Natural killer cell treated with Interleukin-12 subunit alpha and Interleukin-12 subunit beta and Interleukin-15 and Interleukin-18, amount 100 ng/mL, for 72 hours (primary cell): ENCODE measurements around the gene FBXL2. TPM values are rescaled to one million over a fixed set of nuclear protein-coding genes. Genes with fewer than 3 reads are reported as not detected.

ENCODE experiments used
- ATAC-seq, 2 donors: fragments of 150-1000 bp; cut with Tn5 transposase in 1 of 2; sonication (Bioruptor Pico), chemical (Tn5 transposase) in 1 of 2; 2 replicates each; pipeline ENCODE4 v1.10.0; 2021
- DNase-seq: peaks from one replicate; pipeline ENCODE4 v3.0.0; 2022; ENCODE audit warnings: low spot score
- H3K27ac Mint-ChIP-seq, 2 donors: 1 replicate in 1 of 2; 2 replicates in 1 of 2; pipeline ENCODE4 v1.8.0; 2022; ENCODE audit warnings: mixed read lengths in 2 of 2, mild to moderate bottlenecking in 1 of 2, moderate library complexity in 1 of 2
- H3K27me3 Mint-ChIP-seq, 2 donors: 1 replicate in 1 of 2; 2 replicates in 1 of 2; pipeline ENCODE4 v1.8.0; 2022; ENCODE audit warnings: mixed read lengths in 2 of 2
- H3K36me3 Mint-ChIP-seq: one replicate; pipeline ENCODE4 v1.8.0; 2022; ENCODE audit warnings: mixed read lengths
- H3K4me1 Mint-ChIP-seq, 2 donors: 1 replicate in 1 of 2; 2 replicates in 1 of 2; pipeline ENCODE4 v1.8.0; 2022; ENCODE audit warnings: low read depth in 2 of 2, mixed read lengths in 2 of 2, mild to moderate bottlenecking in 1 of 2
- H3K4me3 Mint-ChIP-seq: one replicate; pipeline ENCODE4 v1.8.0; 2022; ENCODE audit warnings: mixed read lengths
- H3K9me3 Mint-ChIP-seq: 2 replicates; pipeline ENCODE4 v1.8.0; 2022; ENCODE audit warnings: mixed read lengths
- total RNA-seq, 2 donors: library from RNA; stranded (reverse); gene quantifications; one replicate each; pipeline ENCODE4 v1.2.3, GENCODE V29; 2022

The FBXL2 gene, protein sequence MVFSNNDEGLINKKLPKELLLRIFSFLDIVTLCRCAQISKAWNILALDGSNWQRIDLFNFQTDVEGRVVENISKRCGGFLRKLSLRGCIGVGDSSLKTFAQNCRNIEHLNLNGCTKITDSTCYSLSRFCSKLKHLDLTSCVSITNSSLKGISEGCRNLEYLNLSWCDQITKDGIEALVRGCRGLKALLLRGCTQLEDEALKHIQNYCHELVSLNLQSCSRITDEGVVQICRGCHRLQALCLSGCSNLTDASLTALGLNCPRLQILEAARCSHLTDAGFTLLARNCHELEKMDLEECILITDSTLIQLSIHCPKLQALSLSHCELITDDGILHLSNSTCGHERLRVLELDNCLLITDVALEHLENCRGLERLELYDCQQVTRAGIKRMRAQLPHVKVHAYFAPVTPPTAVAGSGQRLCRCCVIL
- not detected for total RNA-seq

GRCh38 chr3:33277193-33277882 lies at the start of gene FBXL2:
Gene FBXL2 (plus strand): TSS chr3:33277442. CDS start chr3:33277513, 71 bp downstream.
- peaks cover 23 to 29% of the 10 kb centered on the region in 2 donors for H3K27me3 Mint-ChIP-seq

DNA sequence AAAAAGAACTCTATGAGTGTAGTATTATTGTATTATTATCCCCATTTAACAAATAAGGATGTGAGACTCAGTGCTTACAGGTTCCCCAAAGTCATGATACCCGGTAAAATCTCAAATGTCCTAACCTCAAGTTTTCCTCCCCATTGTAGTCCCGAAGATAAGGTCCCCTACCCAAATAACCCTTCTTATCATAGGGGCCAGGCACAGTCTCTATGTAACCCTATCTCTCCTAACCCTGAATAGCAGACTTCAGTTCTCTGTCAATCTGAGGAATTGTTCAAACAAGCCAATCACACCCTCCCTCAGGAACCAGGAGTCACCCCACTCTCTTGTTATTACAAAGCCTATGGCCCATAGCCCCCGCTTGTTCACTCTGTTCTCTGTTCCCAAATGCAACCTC lies 48.2 kb upstream of the FBXL2 start:
- H3K36me3 Mint-ChIP-seq = no peaks in the 10 kb centered on the region
- H3K27ac Mint-ChIP-seq = no peak overlapping the region
- peaks cover 15 to 19% of the 10 kb centered on the region in 2 donors for H3K27me3 Mint-ChIP-seq
- no peak for ATAC-seq
- no peaks in the 10 kb centered on the region for H3K9me3 Mint-ChIP-seq
- no peaks in the 10 kb centered on the region for H3K4me1 Mint-ChIP-seq
- DNase-seq = no peak
- H3K4me3 Mint-ChIP-seq = no peak overlapping the region

More at GRCh38 chr3:33277193-33277882, at the start of gene FBXL2:
- Mint-ChIP-seq H3K36me3 (no peaks in the 10 kb centered on the region), H3K9me3 (no peaks in the 10 kb centered on the region), H3K4me3 (no peak within 1 kb of the TSS), H3K4me1 (no peaks in the 10 kb centered on the region), H3K27ac (no peak within 1 kb of the TSS)
- no peak for DNase-seq
- peak; percentile 54 to 64 for ATAC-seq

- Mint-ChIP-seq H3K27me3 (peaks cover 12 to 19% of the 10 kb centered on the region in 2 donors), H3K4me1 (no peaks in the 10 kb centered on the region), H3K27ac (no peak overlapping the region)
Measured at GRCh38 chr3:33229947-33230346, 47.3 kb upstream of the FBXL2 start.

DNA sequence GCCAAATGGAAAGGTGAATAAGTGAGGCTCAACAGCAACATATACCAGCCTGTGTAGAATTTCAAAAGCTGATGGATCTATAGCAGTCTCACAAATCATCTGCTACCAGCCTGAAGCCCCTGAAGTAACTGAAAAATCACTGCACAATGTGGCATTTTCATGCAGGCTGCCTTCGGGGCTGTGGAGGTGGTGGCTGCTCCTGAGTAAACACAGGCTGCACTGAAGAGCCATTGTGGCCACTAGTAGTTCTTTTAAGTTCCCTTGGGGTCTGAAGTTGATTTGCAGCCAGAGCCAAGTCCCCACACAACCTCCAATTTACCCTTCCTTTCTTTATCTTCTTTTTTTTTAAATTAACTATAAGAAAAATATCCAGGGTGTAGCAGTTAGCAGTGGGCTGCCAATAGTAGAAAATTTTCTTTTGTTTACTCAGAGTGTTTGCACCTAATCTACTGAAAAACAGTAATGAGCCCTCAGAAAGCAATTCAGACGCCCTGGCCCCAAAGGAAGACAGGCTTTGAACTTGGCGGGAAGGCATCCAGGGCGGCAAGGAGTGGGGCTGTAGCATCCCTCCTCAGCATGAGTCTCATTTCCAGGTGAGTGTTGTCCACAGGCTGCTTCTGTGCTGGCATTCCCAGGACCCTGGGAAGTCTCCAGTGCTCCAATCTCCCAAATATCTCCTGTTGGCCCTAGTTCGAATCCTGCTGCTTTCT lies 45.3 kb upstream of the FBXL2 start:
- no peak overlapping the region for H3K4me3 Mint-ChIP-seq

More at GRCh38 chr3:33229947-33230346, 47.3 kb upstream of the FBXL2 start:
- DNase-seq (no peak), ATAC-seq (no peak)
- no peaks in the 10 kb centered on the region for H3K36me3 Mint-ChIP-seq
- H3K4me3 Mint-ChIP-seq = no peak overlapping the region
- H3K9me3 Mint-ChIP-seq = no peaks in the 10 kb centered on the region

DNA sequence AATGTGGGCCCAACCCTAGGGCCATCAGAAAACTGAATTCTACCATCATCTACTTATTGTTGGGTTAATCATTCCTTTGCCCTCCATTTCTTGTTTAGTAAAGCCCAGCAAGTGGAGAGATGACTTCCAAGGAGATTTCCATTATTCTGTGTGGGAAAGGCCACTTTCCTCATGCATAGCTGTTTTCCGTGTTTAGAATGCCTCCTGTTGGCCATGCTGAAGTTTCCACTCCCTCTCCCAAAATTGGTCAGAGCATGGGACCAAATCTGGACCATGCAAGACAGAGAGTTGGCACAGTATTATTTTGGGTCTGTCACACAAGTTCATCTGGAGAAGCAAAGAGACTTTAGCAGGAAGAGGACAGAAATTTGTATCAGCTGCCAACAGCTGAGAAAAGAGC lies 43.4 kb upstream of the FBXL2 start:
- no peaks in the 10 kb centered on the region for H3K4me1 Mint-ChIP-seq
- H3K36me3 Mint-ChIP-seq = no peaks in the 10 kb centered on the region
- H3K9me3 Mint-ChIP-seq = no peaks in the 10 kb centered on the region
- no peak overlapping the region for H3K27ac Mint-ChIP-seq
- ATAC-seq (no peak), DNase-seq (no peak)
- H3K27me3 Mint-ChIP-seq = peaks cover 7 to 37% of the 10 kb centered on the region in 2 donors
- H3K4me3 Mint-ChIP-seq = no peak overlapping the region

More for the DNA sequence above, 45.3 kb upstream of the FBXL2 start:
- DNase-seq (no peak), ATAC-seq (no peak)
- Mint-ChIP-seq H3K4me1 (no peaks in the 10 kb centered on the region), H3K9me3 (no peaks in the 10 kb centered on the region), H3K27me3 (peaks cover 12 to 33% of the 10 kb centered on the region in 2 donors), H3K36me3 (no peaks in the 10 kb centered on the region), H3K27ac (no peak overlapping the region)

GRCh38 chr3:33236005-33236404 lies 41.2 kb upstream of the FBXL2 start:
- no peaks in the 10 kb centered on the region for H3K4me1 Mint-ChIP-seq
- no peak for DNase-seq
- no peak overlapping the region for H3K27ac Mint-ChIP-seq
- no peak overlapping the region for H3K4me3 Mint-ChIP-seq
- H3K27me3 Mint-ChIP-seq = peaks cover 12 to 36% of the 10 kb centered on the region in 2 donors
- no peak for ATAC-seq
- H3K9me3 Mint-ChIP-seq = no peaks in the 10 kb centered on the region
- no peaks in the 10 kb centered on the region for H3K36me3 Mint-ChIP-seq

GRCh38 chr3:33237439-33237838 lies 39.8 kb upstream of the FBXL2 start:
- peaks cover 14 to 42% of the 10 kb centered on the region in 2 donors for H3K27me3 Mint-ChIP-seq
- ATAC-seq = no peak
- H3K4me3 Mint-ChIP-seq = no peak overlapping the region
- DNase-seq = no peak
- no peak overlapping the region for H3K27ac Mint-ChIP-seq
- no peaks in the 10 kb centered on the region for H3K4me1 Mint-ChIP-seq
- H3K36me3 Mint-ChIP-seq = no peaks in the 10 kb centered on the region
- no peaks in the 10 kb centered on the region for H3K9me3 Mint-ChIP-seq

DNA sequence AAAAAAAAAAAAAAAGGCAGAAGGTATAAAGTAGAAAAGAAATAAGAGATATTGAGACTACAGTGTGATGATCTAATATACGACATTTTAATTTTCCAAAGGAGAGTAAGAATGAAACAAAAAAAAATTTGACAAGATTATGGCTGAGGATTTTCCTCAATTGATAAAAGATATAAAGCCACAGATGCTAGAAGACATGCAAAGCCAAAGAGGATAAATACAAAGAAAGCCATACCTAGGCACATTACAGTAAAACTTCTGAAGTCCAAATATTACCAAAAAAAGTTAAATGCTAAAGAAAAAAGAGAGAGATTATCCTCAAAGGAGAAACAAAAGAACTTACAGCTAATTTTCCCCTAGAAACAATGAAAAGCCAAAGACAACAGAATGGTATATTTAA lies 38.3 kb upstream of the FBXL2 start:
- Mint-ChIP-seq H3K9me3 (no peaks in the 10 kb centered on the region), H3K4me1 (no peaks in the 10 kb centered on the region), H3K27ac (no peak overlapping the region), H3K4me3 (no peak overlapping the region), H3K36me3 (no peaks in the 10 kb centered on the region), H3K27me3 (peaks cover 13 to 45% of the 10 kb centered on the region in 2 donors)
- DNase-seq (no peak), ATAC-seq (no peak)

- no peak for DNase-seq
- H3K9me3 Mint-ChIP-seq = no peaks in the 10 kb centered on the region
- no peaks in the 10 kb centered on the region for H3K36me3 Mint-ChIP-seq
Measured at GRCh38 chr3:33240261-33240660, 37.0 kb upstream of the FBXL2 start.

GRCh38 chr3:33246786-33247185 lies 30.5 kb upstream of the FBXL2 start:
- no peaks in the 10 kb centered on the region for H3K4me1 Mint-ChIP-seq
- no peaks in the 10 kb centered on the region for H3K9me3 Mint-ChIP-seq

More at GRCh38 chr3:33240261-33240660, 37.0 kb upstream of the FBXL2 start:
- Mint-ChIP-seq H3K27me3 (peaks cover 10 to 52% of the 10 kb centered on the region in 2 donors), H3K4me3 (no peak overlapping the region), H3K27ac (no peak overlapping the region), H3K4me1 (no peaks in the 10 kb centered on the region)
- ATAC-seq = no peak

GRCh38 chr3:33250712-33251111 lies 26.5 kb upstream of the FBXL2 start:
- Mint-ChIP-seq H3K27ac (no peak overlapping the region), H3K9me3 (no peaks in the 10 kb centered on the region), H3K4me3 (no peak overlapping the region), H3K27me3 (peaks cover 7 to 21% of the 10 kb centered on the region in 2 donors), H3K4me1 (no peaks in the 10 kb centered on the region), H3K36me3 (no peaks in the 10 kb centered on the region)
- no peak for ATAC-seq
- DNase-seq = no peak

More at GRCh38 chr3:33246786-33247185, 30.5 kb upstream of the FBXL2 start:
- H3K27ac Mint-ChIP-seq = no peak overlapping the region
- DNase-seq = no peak
- H3K4me3 Mint-ChIP-seq = no peak overlapping the region
- ATAC-seq = no peak
- no peaks in the 10 kb centered on the region for H3K36me3 Mint-ChIP-seq
- H3K27me3 Mint-ChIP-seq = peaks cover 10 to 42% of the 10 kb centered on the region in 2 donors

DNA sequence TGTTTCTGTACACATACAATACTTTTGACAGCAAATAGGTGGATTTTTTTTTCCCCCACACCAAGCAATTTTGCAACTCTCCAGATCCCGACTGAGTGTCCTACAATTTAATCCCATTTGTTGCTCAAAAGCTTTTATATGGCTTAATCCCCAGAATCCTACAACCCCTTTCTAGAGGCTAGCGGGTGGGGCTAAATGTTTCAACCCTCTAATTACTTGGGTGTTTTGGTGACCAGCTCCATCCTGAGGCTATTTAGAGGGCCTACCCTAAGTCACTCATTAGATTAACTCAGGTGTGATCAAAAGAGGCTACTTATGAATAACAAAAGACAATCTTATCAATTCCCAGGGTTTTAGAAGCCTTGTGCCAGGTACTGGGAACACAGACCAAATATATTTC lies 21.0 kb upstream of the FBXL2 start:
- no peak for DNase-seq
- Mint-ChIP-seq H3K27me3 (no peaks in the 10 kb centered on the region), H3K4me1 (no peaks in the 10 kb centered on the region), H3K36me3 (no peaks in the 10 kb centered on the region), H3K9me3 (no peaks in the 10 kb centered on the region), H3K4me3 (no peak overlapping the region), H3K27ac (no peak overlapping the region)
- ATAC-seq = no peak

- peaks cover 5% of the 10 kb centered on the region for H3K9me3 Mint-ChIP-seq
- no peak overlapping the region for H3K27ac Mint-ChIP-seq
- H3K4me3 Mint-ChIP-seq = no peak overlapping the region
- peaks cover 4% of the 10 kb centered on the region for H3K36me3 Mint-ChIP-seq
- no peaks in the 10 kb centered on the region for H3K4me1 Mint-ChIP-seq
- H3K27me3 Mint-ChIP-seq = peaks cover 7 to 11% of the 10 kb centered on the region in 2 donors
- DNase-seq (no peak), ATAC-seq (no peak)
Measured at GRCh38 chr3:33260104-33260503, 17.1 kb upstream of the FBXL2 start.
